GM12878 (cell line): Measurements from ENCODE around the gene RER1. TPM values are rescaled to one million over a fixed set of nuclear protein-coding genes. Genes with fewer than 3 reads are reported as not detected.

Source experiments
- E2F4 ChIP-seq: IDR thresholded peaks from 2 replicates; pipeline ENCODE4 v1.6.1; 2012; ENCODE audit warnings: low read depth, low read length, improper control_type of control experiment
- MTA2 ChIP-seq: fragments of 450-650 bp; IDR thresholded peaks from 2 replicates; pipeline ENCODE4 v1.6.1; 2016; ENCODE audit warnings: low read depth, mild to moderate bottlenecking, moderate library complexity
- MTA3 ChIP-seq: IDR thresholded peaks from 2 replicates; pipeline ENCODE4 v1.6.1; 2012; ENCODE audit warnings: low read length, inconsistent platforms, borderline replicate concordance
- MXI1 ChIP-seq: fragments of 150-350 bp; IDR thresholded peaks from 2 replicates; pipeline ENCODE4 v1.6.1; 2011; ENCODE audit warnings: low read depth, mild to moderate bottlenecking, inconsistent platforms, low read length, improper control_type of control experiment
- PRDM15 ChIP-seq: fragments of 450-650 bp; formaldehyde crosslinking; IDR thresholded peaks from 2 replicates; pipeline ENCODE4 v1.4.0; 2020; ENCODE audit warnings: mild to moderate bottlenecking, moderate library complexity
- RELB ChIP-seq: fragments of 450-650 bp; IDR thresholded peaks from 2 replicates; pipeline ENCODE4 v1.6.1; 2017; ENCODE audit warnings: low read depth, mild to moderate bottlenecking, moderate library complexity
- SMAD5 ChIP-seq: IDR thresholded peaks from 2 replicates; pipeline ENCODE4 v1.6.1; 2016; ENCODE audit warnings: antibody characterized with exemption, low read depth
- SMARCA5 ChIP-seq: fragments of 450-650 bp; IDR thresholded peaks from 2 replicates; pipeline ENCODE4 v1.6.1; 2017; ENCODE audit warnings: mild to moderate bottlenecking
- SUZ12 ChIP-seq: fragments of 200-600 bp; sonication (generic); IDR thresholded peaks from one replicate; pipeline ENCODE4 v1.6.1; 2018; ENCODE audit warnings: antibody characterized with exemption, mild to moderate bottlenecking; ENCODE audit not compliant: unreplicated experiment
- WRNIP1 ChIP-seq: IDR thresholded peaks from 2 replicates; pipeline ENCODE4 v1.6.1; 2011; ENCODE audit warnings: low read depth, low read length, improper control_type of control experiment, borderline replicate concordance
- polyA plus RNA-seq, 11 experiments: library from polyadenylated mRNA; depleted of rRNA in 4 of 11; unstranded in 6 of 11; stranded (reverse) in 5 of 11; fragments of >200 nt; fragmentation: Nextera tagmentation in 4 of 11; fragmentation: Illumina TruSeq in 1 of 11; extraction: Ambion mirVana in 4 of 11; extraction: Trizol in 1 of 11; gene quantifications; 1 replicate in 1 of 11; 2 replicates in 10 of 11; pipeline versions ENCODE4 v1.2.1 to v1.2.3, GENCODE V29; 2011 to 2016; ENCODE audit warnings: inconsistent platforms in 2 of 11, missing spikeins in 2 of 11, low read depth in 1 of 11
- total RNA-seq, 4 experiments: library from RNA; depleted of rRNA in 3 of 4; stranded (reverse); fragments of >200 nt in 3 of 4; fragmentation: Illumina TruSeq in 1 of 4; extraction: Trizol in 1 of 4; gene quantifications; 2 replicates each; pipeline versions ENCODE4 v1.2.1 to v1.2.3, GENCODE V29; 2013 to 2021

Gene RER1
- total and polyA plus RNA-seq, 10 of the 15 experiments (the other 5 are each of a cell fraction or from before 2014, with no cell fraction given): 29.2 to 274 (median 136) TPM

- TF ChIP-seq PRDM15: no peak
- TF ChIP-seq E2F4: no peak
- no peak for TF ChIP-seq SMARCA5
- no peak for TF ChIP-seq SMAD5
- no peak for TF ChIP-seq RELB
- no peak for TF ChIP-seq MXI1
- no peak for TF ChIP-seq SUZ12
- TF ChIP-seq MTA3: no peak
- TF ChIP-seq WRNIP1: no peak
- TF ChIP-seq MTA2: no peak
These were observed 46.8 kb upstream of the RER1 start (continued) for GRCh38 chr1:2344744-2345296.
